Measurements from ENCODE around the gene KLF15.

KLF15 gene

GRCh38 chr3:126349611-126350501 lies 7.4 kb downstream of the KLF15 start:
- H3K4me3 Mint-ChIP-seq: no peak overlapping the region
- no peak overlapping the region for H3K27ac Mint-ChIP-seq
- H3K4me1 Mint-ChIP-seq (ENCODE audit: low read depth): no peaks in the 10 kb centered on the region
- no peaks in the 10 kb centered on the region for H3K27me3 Mint-ChIP-seq
- no peaks in the 10 kb centered on the region for H3K9me3 Mint-ChIP-seq
- H3K36me3 Mint-ChIP-seq (ENCODE audit: low read depth): no peaks in the 10 kb centered on the region

- no peaks in the 10 kb centered on the region for H3K9me3 Mint-ChIP-seq
- no peaks in the 10 kb centered on the region for H3K4me1 Mint-ChIP-seq (ENCODE audit: low read depth)
- no peaks in the 10 kb centered on the region for H3K27me3 Mint-ChIP-seq
- H3K36me3 Mint-ChIP-seq (ENCODE audit: low read depth): no peaks in the 10 kb centered on the region
- H3K27ac Mint-ChIP-seq: no peak overlapping the region
- no peak overlapping the region for H3K4me3 Mint-ChIP-seq
Measured at GRCh38 chr3:126349071-126349470, 8.1 kb downstream of the KLF15 start.

- Mint-ChIP-seq H3K4me3 (no peak overlapping the region), H3K4me1 (ENCODE audit: low read depth) (no peaks in the 10 kb centered on the region), H3K27ac (no peak overlapping the region), H3K36me3 (ENCODE audit: low read depth) (no peaks in the 10 kb centered on the region), H3K9me3 (no peaks in the 10 kb centered on the region), H3K27me3 (no peaks in the 10 kb centered on the region)
Measured at GRCh38 chr3:126348308-126348920, 8.8 kb downstream of the KLF15 start.

GRCh38 chr3:126347543-126348161 lies 9.6 kb downstream of the KLF15 start:
- Mint-ChIP-seq H3K36me3 (ENCODE audit: low read depth) (no peaks in the 10 kb centered on the region), H3K27ac (no peak overlapping the region), H3K4me3 (no peak overlapping the region), H3K9me3 (no peaks in the 10 kb centered on the region), H3K4me1 (ENCODE audit: low read depth) (no peaks in the 10 kb centered on the region), H3K27me3 (no peaks in the 10 kb centered on the region)

DNA sequence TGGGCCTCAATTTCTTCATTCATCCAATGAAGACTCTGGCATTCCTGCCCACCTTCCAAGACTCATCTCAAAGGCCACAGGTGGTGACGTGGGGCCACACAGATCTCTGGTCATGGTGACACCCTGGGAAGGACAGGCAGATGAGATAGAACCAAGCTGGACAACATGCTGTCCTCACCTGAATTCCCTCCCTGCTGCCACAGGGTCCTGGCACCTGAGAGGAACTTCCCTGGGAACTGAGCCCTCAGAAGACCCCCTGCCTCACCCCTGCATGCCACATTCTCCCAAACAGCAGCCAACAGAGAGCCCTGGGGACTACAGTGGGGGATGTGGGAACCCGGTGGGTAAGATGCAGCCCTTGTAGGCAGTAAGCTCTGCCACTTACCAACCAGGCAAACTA lies 10.7 kb downstream of the KLF15 start:
- Mint-ChIP-seq H3K4me1 (ENCODE audit: low read depth) (no peaks in the 10 kb centered on the region), H3K36me3 (ENCODE audit: low read depth) (no peaks in the 10 kb centered on the region), H3K27me3 (peaks cover 5% of the 10 kb centered on the region), H3K9me3 (no peaks in the 10 kb centered on the region), H3K4me3 (no peak overlapping the region), H3K27ac (no peak overlapping the region)

DNA sequence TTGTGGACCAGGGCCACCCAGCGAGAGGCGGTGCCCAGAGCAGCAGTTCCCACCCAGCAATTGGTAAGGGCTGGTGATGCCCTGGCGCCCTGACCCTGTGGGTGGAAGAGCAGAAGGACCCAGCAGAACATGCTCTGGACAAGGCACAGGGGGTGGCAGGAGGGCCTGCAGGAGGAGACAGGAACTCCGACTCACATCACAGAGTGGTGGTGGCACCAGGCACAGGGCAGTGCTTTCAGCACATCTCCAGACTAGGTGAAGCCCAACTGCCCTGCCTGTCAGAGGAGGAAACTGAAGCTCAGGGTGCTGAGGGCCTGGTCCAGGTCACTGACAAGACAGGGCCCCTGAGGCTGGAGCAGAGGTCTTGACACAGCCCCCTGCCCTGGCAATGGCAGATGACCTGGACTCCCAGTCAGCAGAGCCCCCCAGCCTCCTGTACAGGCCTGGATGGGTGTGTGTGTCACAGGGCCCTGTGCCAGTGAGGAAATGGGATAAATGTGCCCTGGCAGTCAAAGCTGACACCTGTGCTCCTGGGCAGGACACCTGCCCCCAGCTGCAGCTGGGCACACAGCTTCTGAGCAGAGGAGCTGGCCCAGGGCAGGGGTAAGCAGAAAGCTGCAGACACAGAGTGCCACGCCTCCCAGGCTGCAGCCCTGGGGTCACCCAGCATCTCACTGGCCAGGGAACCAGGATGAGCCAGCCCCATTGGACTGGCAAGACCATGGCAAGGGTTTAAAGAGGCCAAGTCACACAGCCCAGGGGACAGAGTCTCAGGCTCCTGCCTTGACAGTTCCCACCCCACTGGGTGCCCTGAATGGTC lies 11.4 kb downstream of the KLF15 start:
- Mint-ChIP-seq H3K27ac (no peak overlapping the region), H3K27me3 (peaks cover 5% of the 10 kb centered on the region), H3K9me3 (no peaks in the 10 kb centered on the region), H3K4me3 (no peak overlapping the region), H3K4me1 (ENCODE audit: low read depth) (no peaks in the 10 kb centered on the region), H3K36me3 (ENCODE audit: low read depth) (no peaks in the 10 kb centered on the region)

GRCh38 chr3:126345231-126345630 lies 12.0 kb downstream of the KLF15 start:
- no peaks in the 10 kb centered on the region for H3K9me3 Mint-ChIP-seq

DNA sequence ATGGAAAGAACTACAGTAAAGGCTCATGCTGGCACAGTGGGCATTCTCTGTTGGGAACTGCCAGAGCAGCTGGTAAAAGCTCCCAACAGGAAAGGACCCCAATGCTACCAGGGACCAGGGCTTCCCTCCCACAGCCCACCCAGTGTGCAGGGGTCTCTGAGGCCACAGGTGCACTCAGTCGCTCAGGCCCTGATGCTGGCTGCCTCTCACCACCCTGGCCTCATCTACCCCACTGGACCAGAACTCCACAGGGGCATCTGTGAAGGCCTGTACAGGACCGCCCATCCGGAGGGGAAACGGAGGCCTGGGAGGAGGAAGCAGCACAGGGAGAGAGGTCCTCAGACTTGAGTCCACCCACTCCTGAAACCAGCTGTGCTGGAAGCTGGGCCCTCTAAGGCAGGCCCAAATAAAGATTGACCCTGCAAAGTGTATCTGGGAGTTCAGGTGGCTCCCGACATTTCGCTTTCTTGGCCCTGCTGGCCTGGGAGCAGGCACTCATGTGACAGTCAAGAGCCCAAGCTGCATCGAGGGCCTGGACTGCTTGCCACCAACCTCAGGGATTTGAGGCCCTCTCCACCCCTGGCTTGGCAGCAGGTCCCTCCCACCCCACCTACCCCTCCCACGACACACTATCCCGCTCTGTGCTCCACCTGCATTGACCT lies 12.7 kb downstream of the KLF15 start:
- Mint-ChIP-seq H3K4me3 (no peak overlapping the region), H3K27me3 (peaks cover 5% of the 10 kb centered on the region), H3K9me3 (no peaks in the 10 kb centered on the region), H3K4me1 (ENCODE audit: low read depth) (no peaks in the 10 kb centered on the region), H3K36me3 (ENCODE audit: low read depth) (no peaks in the 10 kb centered on the region), H3K27ac (no peak overlapping the region)

More at GRCh38 chr3:126345231-126345630, 12.0 kb downstream of the KLF15 start:
- H3K36me3 Mint-ChIP-seq (ENCODE audit: low read depth): no peaks in the 10 kb centered on the region
- no peak overlapping the region for H3K4me3 Mint-ChIP-seq
- peaks cover 5% of the 10 kb centered on the region for H3K27me3 Mint-ChIP-seq
- no peak overlapping the region for H3K27ac Mint-ChIP-seq
- no peaks in the 10 kb centered on the region for H3K4me1 Mint-ChIP-seq (ENCODE audit: low read depth)

DNA sequence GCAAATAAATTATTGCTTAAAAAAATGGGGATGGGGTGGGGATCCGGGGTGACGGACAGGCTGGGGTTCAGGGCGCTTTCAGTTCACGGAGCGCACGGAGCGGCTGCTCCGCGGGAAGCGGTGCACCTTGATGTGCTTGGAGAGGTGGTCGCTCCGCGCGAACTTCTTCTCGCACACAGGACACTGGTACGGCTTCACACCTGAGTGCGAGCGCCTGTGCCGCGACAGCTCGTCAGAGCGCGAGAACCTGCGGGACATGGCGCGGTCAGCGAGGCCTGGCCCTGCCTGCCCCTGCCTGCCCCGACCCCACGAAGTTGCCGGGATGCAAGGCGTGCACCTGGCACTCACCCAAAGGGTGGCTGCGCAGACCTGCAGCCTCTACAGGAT lies 13.6 kb downstream of the KLF15 start:
- H3K36me3 Mint-ChIP-seq (ENCODE audit: low read depth): no peaks in the 10 kb centered on the region
- peaks cover 5% of the 10 kb centered on the region for H3K27me3 Mint-ChIP-seq
- H3K9me3 Mint-ChIP-seq: no peaks in the 10 kb centered on the region
- no peaks in the 10 kb centered on the region for H3K4me1 Mint-ChIP-seq (ENCODE audit: low read depth)
- H3K4me3 Mint-ChIP-seq: no peak overlapping the region
- no peak overlapping the region for H3K27ac Mint-ChIP-seq

- no peaks in the 10 kb centered on the region for H3K36me3 Mint-ChIP-seq (ENCODE audit: low read depth)
Measured at GRCh38 chr3:126342991-126343648, 14.1 kb downstream of the KLF15 start.

DNA sequence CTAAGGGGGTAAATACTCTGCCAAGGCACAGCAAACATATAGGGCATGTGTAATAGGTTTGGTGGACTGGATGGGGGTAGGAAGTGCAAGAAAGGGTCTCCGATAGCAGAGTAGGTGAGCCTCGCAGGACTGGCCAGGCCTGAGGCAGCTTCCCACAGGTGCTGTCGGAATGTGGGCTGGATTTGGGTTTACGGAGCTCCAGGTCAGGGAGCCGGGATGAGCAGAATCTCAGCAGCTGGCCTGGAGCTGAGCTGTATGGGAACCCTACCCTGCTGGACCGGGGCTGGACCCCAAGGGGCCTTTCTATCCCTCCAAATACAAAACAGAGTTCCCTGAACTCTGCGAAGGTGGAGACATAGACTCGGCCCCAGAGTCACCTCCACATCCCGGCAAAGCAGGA lies 15.0 kb downstream of the KLF15 start:
- Mint-ChIP-seq H3K36me3 (ENCODE audit: low read depth) (no peaks in the 10 kb centered on the region), H3K4me3 (no peak overlapping the region), H3K4me1 (ENCODE audit: low read depth) (no peaks in the 10 kb centered on the region), H3K27me3 (peaks cover 5% of the 10 kb centered on the region), H3K27ac (no peak overlapping the region), H3K9me3 (no peaks in the 10 kb centered on the region)

More at GRCh38 chr3:126342991-126343648, 14.1 kb downstream of the KLF15 start:
- peaks cover 5% of the 10 kb centered on the region for H3K27me3 Mint-ChIP-seq
- H3K4me1 Mint-ChIP-seq (ENCODE audit: low read depth): no peaks in the 10 kb centered on the region
- no peak overlapping the region for H3K4me3 Mint-ChIP-seq
- H3K27ac Mint-ChIP-seq: no peak overlapping the region
- H3K9me3 Mint-ChIP-seq: no peaks in the 10 kb centered on the region

GRCh38 chr3:126341755-126342150 lies 15.5 kb downstream of the KLF15 start:
- no peaks in the 10 kb centered on the region for H3K36me3 Mint-ChIP-seq (ENCODE audit: low read depth)
- no peaks in the 10 kb centered on the region for H3K4me1 Mint-ChIP-seq (ENCODE audit: low read depth)
- H3K27me3 Mint-ChIP-seq: peaks cover 5% of the 10 kb centered on the region
- no peaks in the 10 kb centered on the region for H3K9me3 Mint-ChIP-seq
- no peak overlapping the region for H3K27ac Mint-ChIP-seq
- no peak overlapping the region for H3K4me3 Mint-ChIP-seq

- H3K9me3 Mint-ChIP-seq: no peaks in the 10 kb centered on the region
- no peak overlapping the region for H3K27ac Mint-ChIP-seq
- no peaks in the 10 kb centered on the region for H3K36me3 Mint-ChIP-seq (ENCODE audit: low read depth)
- H3K4me1 Mint-ChIP-seq (ENCODE audit: low read depth): no peaks in the 10 kb centered on the region
- no peak overlapping the region for H3K4me3 Mint-ChIP-seq
- H3K27me3 Mint-ChIP-seq: peaks cover 5% of the 10 kb centered on the region
Measured at GRCh38 chr3:126340943-126341754, 16.1 kb downstream of the KLF15 start.
